ENCODE measurements around the gene SRPX2. TPM values are rescaled to one million over a fixed set of nuclear protein-coding genes. Genes with fewer than 3 reads are reported as not detected.

The SRPX2 gene
- total RNA-seq, 4 donors from 2014 or later, result 7.4 to 23.8 (median 15.1) TPM

DNA sequence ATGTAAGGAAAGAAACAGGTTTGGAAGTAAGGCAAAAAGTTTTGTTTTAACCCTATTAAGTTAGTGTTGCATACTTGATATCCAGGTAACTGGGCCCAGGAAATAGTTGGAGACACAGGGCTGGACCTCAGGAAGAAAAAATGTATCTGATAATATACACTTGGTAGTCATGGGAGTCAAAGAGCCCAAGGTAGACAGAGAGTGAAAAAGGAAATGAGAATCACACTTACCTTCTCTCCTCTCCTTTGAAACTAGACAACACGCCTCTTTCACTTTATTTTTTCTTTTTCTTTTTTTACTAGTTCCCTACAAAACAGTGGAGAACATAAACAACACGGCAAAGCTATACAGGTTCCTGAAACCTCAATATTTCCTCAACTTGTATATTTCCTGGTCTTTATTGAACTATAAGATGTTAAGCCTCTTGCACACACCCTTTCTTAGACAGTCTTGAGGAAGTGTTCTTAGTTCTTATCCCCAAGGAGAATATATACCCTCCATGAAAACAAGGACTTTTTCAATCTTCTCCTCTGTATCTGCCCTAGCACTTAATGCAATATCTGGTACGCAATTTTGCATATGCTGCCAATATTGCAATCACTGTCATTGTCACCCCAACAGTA, 60.7 kb downstream of the SRPX2 start:
- H3K36me3 ChIP-seq, result no peaks in the 10 kb centered on the region
- intact Hi-C loops (cut with DNase I; ENCODE audit: low total_unique reads), result no loop called here
- no peak overlapping the region for H3K27ac ChIP-seq
- no peak for TF ChIP-seq POLR2A (IDR thresholded peaks at IDR 0.05)
- TF ChIP-seq, protein P1, sequence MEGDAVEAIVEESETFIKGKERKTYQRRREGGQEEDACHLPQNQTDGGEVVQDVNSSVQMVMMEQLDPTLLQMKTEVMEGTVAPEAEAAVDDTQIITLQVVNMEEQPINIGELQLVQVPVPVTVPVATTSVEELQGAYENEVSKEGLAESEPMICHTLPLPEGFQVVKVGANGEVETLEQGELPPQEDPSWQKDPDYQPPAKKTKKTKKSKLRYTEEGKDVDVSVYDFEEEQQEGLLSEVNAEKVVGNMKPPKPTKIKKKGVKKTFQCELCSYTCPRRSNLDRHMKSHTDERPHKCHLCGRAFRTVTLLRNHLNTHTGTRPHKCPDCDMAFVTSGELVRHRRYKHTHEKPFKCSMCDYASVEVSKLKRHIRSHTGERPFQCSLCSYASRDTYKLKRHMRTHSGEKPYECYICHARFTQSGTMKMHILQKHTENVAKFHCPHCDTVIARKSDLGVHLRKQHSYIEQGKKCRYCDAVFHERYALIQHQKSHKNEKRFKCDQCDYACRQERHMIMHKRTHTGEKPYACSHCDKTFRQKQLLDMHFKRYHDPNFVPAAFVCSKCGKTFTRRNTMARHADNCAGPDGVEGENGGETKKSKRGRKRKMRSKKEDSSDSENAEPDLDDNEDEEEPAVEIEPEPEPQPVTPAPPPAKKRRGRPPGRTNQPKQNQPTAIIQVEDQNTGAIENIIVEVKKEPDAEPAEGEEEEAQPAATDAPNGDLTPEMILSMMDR (IDR thresholded peaks at IDR 0.05), result no peak
- H3K4me3 ChIP-seq, result no peak overlapping the region
- no peaks in the 10 kb centered on the region for H3K27me3 ChIP-seq
- no peaks in the 10 kb centered on the region for H3K9me3 ChIP-seq
- DNase-seq, result no peak
- H3K4me1 ChIP-seq, result no peaks in the 10 kb centered on the region

DNA sequence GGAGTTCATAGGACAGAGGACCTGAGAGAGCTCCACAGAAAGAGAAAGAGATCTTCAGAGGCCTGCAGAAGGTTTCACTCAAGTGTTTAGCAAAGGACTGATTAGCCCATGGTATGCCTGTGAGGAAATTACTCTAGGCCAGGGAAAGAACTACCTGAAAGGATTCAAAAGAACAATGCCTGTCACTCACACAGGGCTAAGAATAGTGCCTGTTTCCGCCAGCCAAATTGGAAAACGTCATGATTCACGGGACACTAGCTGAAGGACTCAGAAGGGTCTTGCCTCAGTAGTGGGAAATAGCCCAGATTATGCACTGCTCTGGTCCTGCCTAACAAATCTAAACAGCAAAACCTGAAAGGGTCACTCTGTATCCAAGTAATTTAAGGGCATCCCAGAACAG, 66.8 kb downstream of the SRPX2 start:
- H3K36me3 ChIP-seq, result no peaks in the 10 kb centered on the region
- DNase-seq, result no peak
- no peak overlapping the region for H3K27ac ChIP-seq
- H3K27me3 ChIP-seq, result no peaks in the 10 kb centered on the region
- H3K4me3 ChIP-seq, result no peak overlapping the region
- no peaks in the 10 kb centered on the region for H3K4me1 ChIP-seq
- TF ChIP-seq, protein P1 (IDR thresholded peaks at IDR 0.05), result no peak
- TF ChIP-seq POLR2A (IDR thresholded peaks at IDR 0.05), result no peak
- H3K9me3 ChIP-seq, result no peaks in the 10 kb centered on the region
- intact Hi-C loops (cut with DNase I; ENCODE audit: low total_unique reads), result no loop called here

DNA sequence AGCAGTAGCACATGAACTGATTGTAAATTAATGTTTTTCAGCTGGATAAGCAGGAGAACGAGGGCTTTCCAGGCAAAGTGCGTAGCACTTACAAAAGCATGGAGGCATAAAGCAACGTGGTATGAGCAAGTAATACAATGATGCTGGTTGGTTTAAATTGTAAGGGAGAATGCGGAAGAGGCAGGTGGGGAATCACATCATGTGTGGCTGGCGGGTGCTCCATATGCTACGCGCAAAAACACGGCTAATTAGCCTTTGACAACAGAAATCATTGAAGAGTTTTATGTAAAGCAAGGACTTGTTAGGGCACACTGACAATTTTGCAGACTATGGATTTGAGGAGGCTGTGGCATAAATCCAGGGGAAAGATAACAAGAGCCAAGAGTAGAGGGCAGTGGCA, 73.4 kb downstream of the SRPX2 start:
- intact Hi-C loops (cut with DNase I; ENCODE audit: low total_unique reads), result no loop called here
- H3K27me3 ChIP-seq, result no peaks in the 10 kb centered on the region
- no peaks in the 10 kb centered on the region for H3K4me1 ChIP-seq
- H3K36me3 ChIP-seq, result no peaks in the 10 kb centered on the region
- no peak overlapping the region for H3K4me3 ChIP-seq
- TF ChIP-seq POLR2A (IDR thresholded peaks at IDR 0.05), result no peak
- TF ChIP-seq, protein P1 (IDR thresholded peaks at IDR 0.05), result no peak
- H3K27ac ChIP-seq, result peak overlapping the region in 1 of 2 donors; percentile 47
- no peak for DNase-seq
- no peaks in the 10 kb centered on the region for H3K9me3 ChIP-seq

DNA sequence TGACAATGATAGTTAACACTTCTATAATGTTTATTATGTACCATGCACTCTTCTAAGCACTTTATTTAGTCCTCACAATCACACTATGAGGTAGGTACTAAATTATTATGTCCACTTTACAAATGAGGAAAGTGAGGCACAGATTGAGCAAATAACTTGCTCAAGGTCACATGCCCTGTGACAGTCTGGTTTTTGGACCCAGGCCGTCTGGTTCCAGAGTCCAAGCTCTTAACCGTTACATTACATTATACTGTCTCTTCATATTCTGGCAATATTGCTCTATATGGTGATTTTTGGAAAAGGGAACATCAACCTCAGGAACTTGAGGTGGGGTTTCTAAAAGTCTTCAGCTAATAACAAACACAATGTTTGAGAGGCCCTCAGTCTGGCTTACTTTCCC, 75.1 kb downstream of the SRPX2 start:
- H3K27ac ChIP-seq, result peak overlapping the region in 1 of 2 donors; percentile 52
- no peak for TF ChIP-seq POLR2A (IDR thresholded peaks at IDR 0.05)
- TF ChIP-seq, protein P1 (IDR thresholded peaks at IDR 0.05), result no peak
- H3K27me3 ChIP-seq, result no peaks in the 10 kb centered on the region
- intact Hi-C loops (cut with DNase I; ENCODE audit: low total_unique reads), result no loop called here
- H3K4me3 ChIP-seq, result no peak overlapping the region
- no peak for DNase-seq
- no peaks in the 10 kb centered on the region for H3K9me3 ChIP-seq
- H3K36me3 ChIP-seq, result no peaks in the 10 kb centered on the region
- H3K4me1 ChIP-seq, result no peaks in the 10 kb centered on the region

DNA sequence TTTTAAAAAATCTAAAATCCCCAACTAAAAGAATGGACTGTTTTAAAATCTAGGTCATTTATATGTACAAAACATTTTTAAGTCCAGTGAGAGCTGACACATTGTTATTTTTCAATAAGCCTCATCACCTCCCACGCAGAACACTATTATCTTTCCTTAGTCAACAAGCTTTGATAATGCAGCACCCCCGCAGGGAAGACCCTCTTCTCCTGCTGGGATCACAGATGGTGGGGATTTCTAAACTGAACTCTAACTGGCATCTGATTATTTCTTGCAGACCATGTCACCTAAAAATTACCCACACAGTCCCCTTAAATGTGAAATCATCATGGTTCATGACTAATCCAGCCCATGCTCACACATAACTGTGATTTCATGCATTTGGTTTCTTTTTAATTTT, 76.3 kb downstream of the SRPX2 start:
- DNase-seq, result no peak
- no peak for TF ChIP-seq POLR2A (IDR thresholded peaks at IDR 0.05)
- TF ChIP-seq, protein P1 (IDR thresholded peaks at IDR 0.05), result no peak
- Histone ChIP-seq H3K9me3 (no peaks in the 10 kb centered on the region), H3K36me3 (no peaks in the 10 kb centered on the region), H3K27me3 (no peaks in the 10 kb centered on the region), H3K4me1 (no peaks in the 10 kb centered on the region), H3K27ac (peak overlapping the region; percentile 51 to 57), H3K4me3 (no peak overlapping the region)
- intact Hi-C loops (cut with DNase I; ENCODE audit: low total_unique reads), result no loop called here

Measured in uterus (tissue), 4 donors.